ENCODE data around the gene TMEM19.

- no peak for TF ChIP-seq CTCF (conservative IDR thresholded peaks at IDR 0.05; ENCODE audit: low read depth, low read length)
- no peak for TF ChIP-seq EZH2 (IDR thresholded peaks at IDR 0.05; ENCODE audit: low read length, unreplicated experiment)
- TF ChIP-seq EZH2phosphoT487 (IDR thresholded peaks at IDR 0.05; ENCODE audit: borderline replicate concordance, low read length), result no peak
These were observed 760 bp downstream of the TMEM19 start for GRCh38 chr12:71686658-71687025.

All from PC-3 (cell line).